Esophagus (tissue), 2 donors: ENCODE data around the gene KHDC4. TPM values are rescaled to one million over a fixed set of nuclear protein-coding genes. Genes with fewer than 3 reads are reported as not detected.

ENCODE experiments used
- H3K27ac ChIP-seq, 2 donors: one replicate each; pipeline ENCODE4 v1.5.1; 2013; ENCODE audit warnings: low read depth in 2 of 2, mild to moderate bottlenecking in 2 of 2, inconsistent platforms in 1 of 2, low read length in 1 of 2, moderate library complexity in 1 of 2
- H3K27me3 ChIP-seq, 2 donors: one replicate each; pipeline ENCODE4 v1.6.1; 2013; ENCODE audit warnings: low read length in 2 of 2, control low read depth in 1 of 2, mild to moderate bottlenecking in 1 of 2; ENCODE audit not compliant: insufficient read depth in 2 of 2, control insufficient read depth in 1 of 2
- H3K36me3 ChIP-seq, 2 donors: one replicate each; pipeline ENCODE4 v1.6.1; 2013; ENCODE audit warnings: low read length in 1 of 2; ENCODE audit not compliant: control insufficient read depth in 2 of 2, insufficient read depth in 2 of 2
- H3K4me1 ChIP-seq, 2 donors: one replicate each; pipeline ENCODE4 v1.6.1; 2013; ENCODE audit warnings: low read length in 1 of 2; ENCODE audit not compliant: control insufficient read depth in 2 of 2, insufficient read depth in 2 of 2
- H3K4me3 ChIP-seq, 2 donors: one replicate each; pipeline ENCODE4 v1.5.1; 2013; ENCODE audit warnings: low read length in 2 of 2, mild to moderate bottlenecking in 2 of 2, low read depth in 1 of 2, moderate library complexity in 1 of 2
- H3K9me3 ChIP-seq, 2 donors: one replicate each; pipeline ENCODE4 v1.6.1; 2013; ENCODE audit warnings: mild to moderate bottlenecking in 2 of 2, low read depth in 1 of 2, low read length in 1 of 2, moderate library complexity in 1 of 2; ENCODE audit not compliant: control insufficient read depth in 2 of 2, insufficient read depth in 1 of 2
- WGBS, 2 donors: extraction: QIAGEN DNeasy Blood & Tissue Kit; methylation state at CpG; one replicate each; pipeline ENCODE4 v1.1.7; 2013; 5-methylcytosine and 5-hydroxymethylcytosine counted together
- polyA plus RNA-seq, 2 donors: library from polyadenylated mRNA; stranded (reverse); fragments of 200-250 nt; gene quantifications; one replicate each; pipeline ENCODE4 v1.2.3, GENCODE V29; 2013
- donor health status: healthy with polysubstance abuse.
- donor health status: Bipolar disorder and iron deficiency.

The KHDC4 gene
- polyA plus RNA-seq, result 10 to 100 TPM; 11.9 to 29.6 TPM

DNA sequence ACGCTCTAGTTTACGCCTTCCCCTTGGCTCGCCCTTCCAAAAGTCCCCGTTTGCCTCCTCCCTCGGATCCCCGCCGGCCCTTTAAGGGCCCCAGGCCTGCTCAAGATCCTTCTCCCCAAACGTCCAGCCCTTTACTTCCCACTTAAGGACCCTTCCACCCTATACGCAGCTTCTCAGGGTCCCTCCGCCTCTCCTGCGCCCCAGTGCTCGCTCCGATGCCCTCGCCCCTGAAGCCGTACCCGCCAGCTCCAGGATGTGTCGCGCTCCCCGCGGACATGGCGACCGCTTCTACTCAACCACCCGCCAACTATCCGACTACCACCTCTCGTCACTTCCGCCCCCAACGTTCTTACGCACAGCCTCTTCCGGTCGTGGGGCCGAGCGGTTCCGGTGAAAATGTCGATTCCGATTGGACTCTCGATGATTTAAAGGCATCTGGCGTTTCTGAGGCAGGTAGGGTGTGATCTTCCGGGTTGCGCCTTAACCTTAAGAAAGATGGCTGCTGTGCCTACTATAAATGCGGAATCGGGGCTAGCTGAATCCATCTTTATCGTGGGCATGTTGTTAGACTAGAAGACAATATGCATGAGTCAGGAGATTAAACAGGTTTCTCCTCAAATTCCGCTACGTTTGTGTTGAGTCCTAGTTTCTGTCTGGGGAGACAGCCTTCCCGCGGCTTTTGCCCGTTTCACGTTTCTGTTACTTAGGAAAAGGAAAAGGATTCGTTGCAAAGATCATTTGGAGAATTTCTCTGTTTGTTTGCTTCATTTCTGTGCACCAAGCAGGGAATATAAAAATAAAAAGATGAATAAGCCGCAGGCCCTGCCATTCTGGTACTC, at the start of gene KHDC4:
Gene KHDC4, minus strand, starts transcription at position 317 of the 839 bp plus-strand sequence. Its CDS starts 40 bp downstream, at position 277.
- Histone ChIP-seq H3K36me3 (peaks cover 0 to 2% of the 10 kb centered on the region in 2 donors), H3K27ac (peak within 1 kb of the TSS; percentile 92 to 97), H3K4me3 (peak within 1 kb of the TSS; percentile 69 to 87), H3K27me3 (no peaks in the 10 kb centered on the region), H3K9me3 (no peaks in the 10 kb centered on the region), H3K4me1 (peaks cover 0 to 4% of the 10 kb centered on the region in 2 donors)
- 1% methylated on average over 50 of the region's 50 CpGs for WGBS, 2 donors

DNA sequence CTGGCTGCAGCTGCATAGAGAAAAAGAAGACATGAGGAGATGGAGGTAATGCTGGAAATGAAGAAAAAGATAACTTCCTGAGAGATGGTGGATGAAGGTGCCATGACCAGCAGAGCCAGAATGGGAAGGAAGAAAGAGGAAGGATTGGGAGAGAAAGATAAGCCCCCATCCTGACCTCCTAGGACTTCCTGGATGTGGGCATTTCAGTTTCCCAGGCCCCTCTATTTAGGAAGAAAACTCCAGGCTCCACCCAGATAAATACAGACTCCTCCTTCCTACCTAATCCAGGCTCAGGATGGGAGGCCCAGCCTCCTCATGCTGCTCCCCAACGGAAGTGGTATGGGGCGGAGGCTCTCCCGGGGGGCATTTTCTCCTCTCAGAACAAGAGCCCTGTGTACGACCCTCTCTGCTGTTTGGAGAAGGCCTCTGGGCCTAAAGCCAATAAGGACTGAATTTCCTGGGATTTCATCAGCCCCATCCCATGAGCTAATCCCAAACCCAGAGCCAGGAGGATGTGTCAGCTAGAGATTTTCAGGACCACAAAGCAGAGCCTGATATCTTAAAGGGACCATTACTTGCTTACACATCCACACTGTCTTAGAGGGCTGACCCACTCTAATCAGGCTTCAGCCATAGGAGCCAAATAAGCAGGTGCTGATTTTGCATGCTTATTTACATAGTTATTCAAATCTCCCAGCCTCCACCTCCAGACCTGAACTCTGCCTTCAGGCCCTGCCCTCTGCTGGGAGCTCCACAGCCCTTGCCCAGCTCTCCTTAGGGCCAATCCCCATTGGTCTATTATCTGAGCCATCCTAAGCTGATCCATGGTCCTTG, 49.2 kb upstream of the KHDC4 start:
- 44 to 46% methylated on average over 4 of the region's 4 CpGs for WGBS, 2 donors
- no peaks in the 10 kb centered on the region for H3K27me3 ChIP-seq
- H3K9me3 ChIP-seq, result no peaks in the 10 kb centered on the region
- H3K4me1 ChIP-seq, result peaks cover 2 to 9% of the 10 kb centered on the region in 2 donors
- no peaks in the 10 kb centered on the region for H3K36me3 ChIP-seq
- peak overlapping the region; percentile 49 to 56 for H3K27ac ChIP-seq
- H3K4me3 ChIP-seq, result no peak overlapping the region

DNA sequence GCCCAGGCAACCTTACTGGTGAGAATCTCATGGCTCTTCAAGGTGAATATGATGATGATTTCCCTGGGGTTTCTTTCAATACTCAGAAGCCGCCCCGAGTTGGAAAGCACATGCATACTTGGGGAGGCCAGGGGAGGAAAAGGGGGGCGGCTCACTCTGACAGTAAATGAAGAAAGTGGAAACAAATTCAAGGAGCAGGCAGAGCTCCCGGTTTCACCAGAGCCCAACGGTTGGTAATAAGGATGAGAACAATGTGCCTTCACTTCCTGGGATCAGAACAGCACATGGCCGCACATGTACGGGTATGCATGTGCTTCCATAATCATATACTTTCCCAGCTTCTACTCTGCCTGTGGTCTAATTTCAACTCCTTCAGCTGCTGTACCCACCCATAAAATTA, 47.9 kb upstream of the KHDC4 start:
- H3K9me3 ChIP-seq, result no peaks in the 10 kb centered on the region
- WGBS, 2 donors, result 61 to 67% methylated on average over 7 of the region's 7 CpGs
- no peaks in the 10 kb centered on the region for H3K27me3 ChIP-seq
- no peaks in the 10 kb centered on the region for H3K36me3 ChIP-seq
- peaks cover 2 to 12% of the 10 kb centered on the region in 2 donors for H3K4me1 ChIP-seq
- H3K4me3 ChIP-seq, result no peak overlapping the region
- peak overlapping the region in 1 of 2 donors; percentile 59 for H3K27ac ChIP-seq

DNA sequence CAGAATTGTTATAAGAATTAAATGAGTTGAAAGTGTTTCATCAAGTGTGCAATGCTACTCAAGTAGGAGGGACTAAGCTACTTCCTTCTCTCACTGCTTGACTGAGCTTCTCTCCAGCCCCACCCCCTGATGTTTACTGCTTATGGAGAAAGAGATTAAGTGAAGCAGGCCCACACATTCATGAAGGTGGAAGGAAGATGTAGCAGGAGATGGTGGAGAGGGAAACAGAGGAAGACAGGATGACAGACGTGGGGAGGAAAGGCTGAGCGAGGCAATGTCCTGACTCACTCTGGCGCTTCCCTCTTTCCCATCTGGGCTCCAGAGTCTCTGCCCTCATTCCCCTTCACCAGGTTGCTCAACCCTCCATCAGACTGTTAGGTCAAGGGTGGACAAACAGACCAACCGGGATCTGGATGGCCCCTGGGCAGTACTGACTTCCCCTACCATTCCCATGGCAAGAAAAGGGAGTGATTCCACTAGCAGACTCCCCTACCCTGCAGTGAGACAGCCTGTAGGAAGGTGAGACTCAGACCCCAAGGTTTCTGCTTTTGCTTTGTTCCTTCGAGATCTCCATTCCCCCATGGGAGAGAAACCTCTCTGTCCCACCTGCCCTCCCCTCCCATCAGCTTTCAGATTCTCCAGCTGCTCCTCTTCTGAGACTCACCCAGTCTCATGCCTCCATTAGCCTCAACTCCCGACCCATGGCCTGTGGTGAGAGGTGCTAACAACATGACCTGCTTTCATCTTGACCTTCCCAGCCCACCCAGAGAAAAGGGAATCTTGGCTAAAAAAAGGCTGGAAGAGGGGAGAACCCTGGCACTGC, 47.3 kb upstream of the KHDC4 start:
- no peaks in the 10 kb centered on the region for H3K36me3 ChIP-seq
- H3K27me3 ChIP-seq, result no peaks in the 10 kb centered on the region
- 65 to 67% methylated on average over 6 of the region's 6 CpGs for WGBS, 2 donors
- peaks cover 2 to 15% of the 10 kb centered on the region in 2 donors for H3K4me1 ChIP-seq
- H3K27ac ChIP-seq, result peak overlapping the region; percentile 37 to 59
- no peaks in the 10 kb centered on the region for H3K9me3 ChIP-seq
- no peak overlapping the region for H3K4me3 ChIP-seq

DNA sequence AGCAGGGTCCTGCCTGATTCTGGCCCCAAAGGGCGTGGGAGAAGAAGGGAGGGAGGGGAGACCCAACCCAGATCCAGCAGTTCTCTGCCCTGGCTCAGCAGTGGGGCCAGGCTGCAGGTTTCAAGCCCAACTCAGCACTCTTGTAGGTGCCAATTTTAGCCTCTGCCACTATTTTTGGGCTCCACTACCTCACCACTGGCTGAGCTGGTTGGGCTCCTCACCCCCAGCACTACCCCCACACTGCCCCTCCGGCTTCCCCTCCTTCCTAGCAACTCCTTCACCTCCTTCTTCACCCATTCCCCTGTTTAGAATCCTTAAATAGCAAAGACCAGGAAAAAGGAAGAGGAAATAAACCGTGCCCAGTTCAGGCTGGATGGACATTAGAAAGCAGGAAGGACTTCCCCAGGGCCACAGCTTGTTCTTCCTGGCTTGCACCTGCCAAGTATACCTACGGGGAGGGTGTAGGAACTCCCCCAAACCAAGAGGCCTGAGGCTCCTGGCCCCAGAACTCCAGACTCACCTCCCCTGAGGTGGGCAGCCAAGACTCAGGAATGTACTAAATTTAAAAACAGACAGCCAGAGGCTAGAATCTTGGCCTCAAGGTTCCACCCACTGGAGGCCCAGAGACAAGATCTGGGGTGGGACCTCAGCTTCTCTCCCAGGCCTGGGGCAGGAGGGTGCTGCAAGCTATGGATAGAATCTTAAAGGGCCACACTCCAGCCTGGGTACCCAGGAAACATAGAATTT, 45.6 kb upstream of the KHDC4 start:
- no peaks in the 10 kb centered on the region for H3K36me3 ChIP-seq
- WGBS, 2 donors, result 13% methylated on average over 4 of the region's 4 CpGs
- peak overlapping the region; percentile 91 to 93 for H3K27ac ChIP-seq
- no peaks in the 10 kb centered on the region for H3K27me3 ChIP-seq
- peaks cover 2 to 20% of the 10 kb centered on the region in 2 donors for H3K4me1 ChIP-seq
- H3K9me3 ChIP-seq, result no peaks in the 10 kb centered on the region
- peak overlapping the region; percentile 76 to 94 for H3K4me3 ChIP-seq

DNA sequence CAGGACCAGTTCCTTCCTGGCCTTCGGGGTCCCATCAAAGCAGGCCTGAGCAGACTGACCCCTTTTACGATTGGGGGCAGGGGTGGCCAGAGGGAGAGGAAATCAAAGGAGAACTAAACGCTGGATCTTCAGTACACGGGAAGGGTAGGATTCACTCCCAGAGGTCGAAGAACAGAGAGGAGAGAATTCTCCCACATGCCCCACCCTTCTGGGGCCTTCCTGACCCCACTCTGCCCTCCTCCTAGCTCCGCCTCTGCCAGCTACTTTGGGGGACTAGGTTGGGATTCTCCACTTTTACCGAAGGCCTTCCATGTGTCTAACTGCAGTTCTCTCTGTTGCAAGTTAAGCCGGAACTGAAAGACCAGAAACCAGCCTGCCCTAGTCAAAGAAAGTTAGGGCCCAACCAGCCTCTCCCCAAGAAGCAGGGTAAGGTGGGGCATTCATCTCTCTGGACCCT, 44.8 kb upstream of the KHDC4 start:
- no peaks in the 10 kb centered on the region for H3K36me3 ChIP-seq
- peak overlapping the region; percentile 91 to 93 for H3K27ac ChIP-seq
- peak overlapping the region; percentile 76 to 94 for H3K4me3 ChIP-seq
- H3K27me3 ChIP-seq, result no peaks in the 10 kb centered on the region
- H3K4me1 ChIP-seq, result peaks cover 0 to 24% of the 10 kb centered on the region in 2 donors
- H3K9me3 ChIP-seq, result no peaks in the 10 kb centered on the region
- 2 to 5% methylated on average over 8 of the region's 8 CpGs for WGBS, 2 donors

DNA sequence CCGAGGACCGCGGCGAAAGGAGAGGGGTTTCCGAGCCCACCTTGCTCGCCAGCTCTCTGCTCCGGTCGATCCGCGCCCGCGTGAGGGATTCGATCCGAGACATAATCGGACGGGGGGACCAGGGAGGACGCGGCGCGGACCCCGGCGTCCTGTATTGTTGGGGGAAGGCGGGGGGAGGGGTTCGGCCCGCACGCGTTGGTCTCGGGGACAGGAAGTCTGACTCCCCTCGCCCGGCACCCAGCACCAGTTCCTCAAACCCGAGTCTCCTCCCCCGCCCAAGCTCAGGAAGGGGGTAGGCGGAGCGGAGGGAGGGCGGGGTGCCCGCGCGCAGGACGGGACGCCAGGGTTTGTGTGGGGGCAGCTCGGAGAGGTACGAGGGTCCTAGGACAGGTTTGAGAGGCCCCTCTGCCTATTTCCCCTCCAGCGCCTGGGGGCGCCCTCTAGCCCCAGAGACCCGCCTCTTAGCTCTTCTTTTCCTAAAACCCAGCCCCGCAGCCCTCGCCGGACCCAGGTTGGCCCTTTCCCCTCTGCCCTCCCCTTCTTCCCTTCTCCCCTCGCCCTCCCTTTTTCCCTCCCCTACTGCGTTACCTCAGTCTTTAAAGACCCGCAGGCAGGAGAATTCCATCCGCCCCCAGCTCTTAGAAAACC, 44.2 kb upstream of the KHDC4 start, which contains the start of gene ARHGEF2:
Gene ARHGEF2, minus strand, starts transcription at position 223 of the 648 bp plus-strand sequence. Its CDS starts 120 bp downstream, at position 103.
- 0% methylated on average over 32 to 52 of the region's 52 CpGs for WGBS, 2 donors
- H3K9me3 ChIP-seq, result no peaks in the 10 kb centered on the region
- H3K27ac ChIP-seq, result peak within 1 kb of the TSS; percentile 91 to 93
- peaks cover 0 to 25% of the 10 kb centered on the region in 2 donors for H3K4me1 ChIP-seq
- no peaks in the 10 kb centered on the region for H3K36me3 ChIP-seq
- H3K27me3 ChIP-seq, result no peaks in the 10 kb centered on the region
- H3K4me3 ChIP-seq, result peak within 1 kb of the TSS; percentile 76 to 94

DNA sequence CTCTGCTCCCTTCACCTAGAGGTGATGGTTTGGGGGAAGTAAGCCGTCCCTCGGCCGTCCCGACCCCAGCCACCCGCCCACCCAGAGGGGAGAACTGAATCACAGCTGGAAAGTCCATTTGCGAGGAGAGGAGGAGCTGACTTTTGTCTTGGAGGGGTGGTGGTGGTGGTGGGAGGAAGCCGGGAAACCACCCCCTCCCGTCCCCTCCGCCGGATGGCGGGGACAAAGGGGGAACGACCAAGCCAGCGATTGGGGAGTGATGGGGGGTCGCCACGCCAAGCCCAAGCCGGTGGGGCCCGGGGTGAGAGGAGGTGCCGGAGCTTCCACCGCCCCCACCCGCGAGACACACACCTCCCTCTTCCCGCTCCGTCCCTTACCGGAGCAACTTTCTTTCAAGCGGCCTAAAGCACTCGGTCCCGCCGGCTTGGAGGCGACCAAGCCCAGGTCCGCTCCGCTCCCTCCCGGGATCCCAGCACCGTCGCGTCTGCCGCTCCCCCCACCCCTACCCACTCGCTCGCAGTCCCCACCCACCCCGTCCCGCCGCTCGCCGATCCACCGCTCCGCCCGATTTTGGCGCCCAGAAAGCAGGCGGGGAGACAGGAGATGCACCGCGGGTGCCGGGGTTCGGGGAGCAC, 43.6 kb upstream of the KHDC4 start:
- Histone ChIP-seq H3K27ac (peak overlapping the region; percentile 91 to 93), H3K36me3 (no peaks in the 10 kb centered on the region), H3K4me3 (peak overlapping the region; percentile 76 to 94), H3K9me3 (no peaks in the 10 kb centered on the region), H3K4me1 (peaks cover 0 to 25% of the 10 kb centered on the region in 2 donors), H3K27me3 (no peaks in the 10 kb centered on the region)
- 0 to 1% methylated on average over 49 to 52 of the region's 52 CpGs for WGBS, 2 donors
